Stimulated activated naive CD8-positive, alpha-beta T cell treated with anti-CD3 and anti-CD28 coated beads, Interleukin-15, amount 100 ng/mL, for 72 hours (primary cell): ENCODE results near the gene LRRC3C.

Source experiments
- ATAC-seq: fragments of 150-1000 bp; cut with Tn5 transposase; 2 replicates; pipeline ENCODE4 v1.10.0; 2021; ENCODE audit warnings: mild to moderate bottlenecking, moderate library complexity
- DNase-seq, 2 donors: peaks; one replicate each; pipeline ENCODE4 v3.0.0; 2021 to 2022
- H3K27ac Mint-ChIP-seq, 2 donors: one replicate each; pipeline ENCODE4 v1.8.0; 2022; ENCODE audit warnings: mild to moderate bottlenecking in 2 of 2, mixed read lengths in 2 of 2, moderate library complexity in 2 of 2
- H3K27me3 Mint-ChIP-seq: one replicate; pipeline ENCODE4 v1.8.0; 2022; ENCODE audit warnings: mixed read lengths
- H3K4me1 Mint-ChIP-seq: one replicate; pipeline ENCODE4 v1.8.0; 2022; ENCODE audit warnings: mild to moderate bottlenecking, mixed read lengths
- H3K4me3 Mint-ChIP-seq, 2 donors: one replicate each; pipeline ENCODE4 v1.8.0; 2022; ENCODE audit warnings: mild to moderate bottlenecking in 2 of 2, mixed read lengths in 2 of 2, moderate library complexity in 1 of 2
- H3K9me3 Mint-ChIP-seq, 2 donors: one replicate each; pipeline ENCODE4 v1.8.0; 2022; ENCODE audit warnings: mixed read lengths in 2 of 2

LRRC3C gene

GRCh38 chr17:39979016-39979670 is 51.6 kb downstream of the LRRC3C start:
- no peak for ATAC-seq
- peaks cover 8% of the 10 kb centered on the region for H3K27me3 Mint-ChIP-seq
- H3K27ac Mint-ChIP-seq = no peak overlapping the region
- H3K4me3 Mint-ChIP-seq = peak overlapping the region in 1 of 2 donors; percentile 16
- peaks cover 25% of the 10 kb centered on the region for H3K4me1 Mint-ChIP-seq
- H3K9me3 Mint-ChIP-seq = no peaks in the 10 kb centered on the region
- no peak for DNase-seq

GRCh38 chr17:39979893-39980350 is 52.4 kb downstream of the LRRC3C start:
- Mint-ChIP-seq H3K27ac (peak overlapping the region; percentile 99 to 100), H3K4me1 (peaks cover 30% of the 10 kb centered on the region), H3K9me3 (no peaks in the 10 kb centered on the region), H3K4me3 (peak overlapping the region; percentile 91 to 93), H3K27me3 (peaks cover 8% of the 10 kb centered on the region)
- ATAC-seq (peak; percentile 29), DNase-seq (no peak)

- H3K4me1 Mint-ChIP-seq = peaks cover 30% of the 10 kb centered on the region
- DNase-seq = peak; percentile 97 to 99
- peak within 1 kb of the TSS; percentile 91 to 93 for H3K4me3 Mint-ChIP-seq
- peak; percentile 96 for ATAC-seq
- H3K9me3 Mint-ChIP-seq = no peaks in the 10 kb centered on the region
- H3K27ac Mint-ChIP-seq = peak within 1 kb of the TSS; percentile 99 to 100
- H3K27me3 Mint-ChIP-seq = peaks cover 8% of the 10 kb centered on the region
Observed at GRCh38 chr17:39980351-39981206, 53.0 kb downstream of the LRRC3C start, which contains the start of gene PSMD3. Gene PSMD3, plus strand, starts transcription at chr17:39980807. Its CDS starts 164 bp downstream, at chr17:39980971.

GRCh38 chr17:39981207-39981741 is 53.7 kb downstream of the LRRC3C start:
- peaks cover 32% of the 10 kb centered on the region for H3K4me1 Mint-ChIP-seq
- no peaks in the 10 kb centered on the region for H3K9me3 Mint-ChIP-seq
- H3K4me3 Mint-ChIP-seq = peak overlapping the region; percentile 91 to 93
- ATAC-seq = no peak
- peak overlapping the region; percentile 99 to 100 for H3K27ac Mint-ChIP-seq
- no peak for DNase-seq
- peaks cover 8% of the 10 kb centered on the region for H3K27me3 Mint-ChIP-seq

- ATAC-seq = no peak
- H3K27ac Mint-ChIP-seq = peak overlapping the region; percentile 99 to 100
- no peaks in the 10 kb centered on the region for H3K9me3 Mint-ChIP-seq
- H3K27me3 Mint-ChIP-seq = peaks cover 8% of the 10 kb centered on the region
- H3K4me3 Mint-ChIP-seq = peak overlapping the region; percentile 91 to 93
- H3K4me1 Mint-ChIP-seq = peaks cover 37% of the 10 kb centered on the region
- no peak for DNase-seq
Observed at GRCh38 chr17:39981766-39982375, 54.3 kb downstream of the LRRC3C start.

GRCh38 chr17:39988206-39988810 is 60.8 kb downstream of the LRRC3C start:
- DNase-seq = no peak
- no peak for ATAC-seq
- Mint-ChIP-seq H3K4me3 (no peak overlapping the region), H3K27ac (no peak overlapping the region), H3K9me3 (no peaks in the 10 kb centered on the region), H3K27me3 (no peaks in the 10 kb centered on the region), H3K4me1 (peaks cover 12% of the 10 kb centered on the region)

- Mint-ChIP-seq H3K4me3 (no peak overlapping the region), H3K4me1 (peaks cover 5% of the 10 kb centered on the region), H3K27ac (peak overlapping the region in 1 of 2 donors; percentile 43), H3K9me3 (no peaks in the 10 kb centered on the region), H3K27me3 (no peaks in the 10 kb centered on the region)
- DNase-seq (no peak), ATAC-seq (no peak)
Observed at GRCh38 chr17:39994448-39994847, 66.9 kb downstream of the LRRC3C start.
